Peyer's patch (tissue), 4 donors: ENCODE data around the gene HCFC2. TPM values are rescaled to one million over a fixed set of nuclear protein-coding genes. Genes with fewer than 3 reads are reported as not detected.

Experiments used
- DNase-seq, 3 donors: peaks; one replicate each; pipeline ENCODE4 v3.0.0-alpha.2; 2017 to 2019
- H3K27ac ChIP-seq, 4 donors: fragments of 200-600 bp; sonication (generic); one replicate each; pipeline ENCODE4 v1.5.1; 2016 to 2019
- H3K27me3 ChIP-seq, 2 donors: fragments of 200-600 bp; sonication (generic); one replicate each; pipeline ENCODE4 v1.5.1; 2019
- H3K36me3 ChIP-seq, 3 donors: fragments of 200-600 bp; sonication (generic); one replicate each; pipeline ENCODE4 v1.5.1; 2016 to 2019
- H3K4me1 ChIP-seq, 4 donors: fragments of 200-600 bp; sonication (generic); one replicate each; pipeline ENCODE4 v1.5.1; 2016 to 2019
- H3K4me3 ChIP-seq, 4 donors: fragments of 200-600 bp; sonication (generic); 1 replicate in 3 of 4; 2 replicates in 1 of 4; pipeline ENCODE4 v1.5.1; 2016 to 2019; ENCODE audit warnings: mild to moderate bottlenecking in 1 of 4
- H3K9me3 ChIP-seq, 4 donors: fragments of 200-600 bp; sonication (generic); one replicate each; pipeline ENCODE4 v1.5.1; 2016 to 2019; ENCODE audit warnings: mild to moderate bottlenecking in 1 of 4
- CTCF ChIP-seq, 6 experiments: fragments of 450-650 bp in 4 of 6; fragments of 200-600 bp in 2 of 6; sonication (generic) in 1 of 6; IDR thresholded peaks; one replicate each; pipeline ENCODE4 v1.5.1; 2017 to 2019; ENCODE audit warnings: antibody characterized with exemption in 6 of 6, mild to moderate bottlenecking in 3 of 6, moderate library complexity in 1 of 6
- POLR2A ChIP-seq, 2 donors: fragments of 450-650 bp; IDR thresholded peaks; one replicate each; pipeline ENCODE4 v1.5.1; 2017; ENCODE audit warnings: antibody characterized with exemption in 2 of 2, mild to moderate bottlenecking in 2 of 2, moderate library complexity in 2 of 2
- total RNA-seq, 4 donors: library from RNA; depleted of rRNA; stranded (reverse); fragments of >200 nt; gene quantifications; one replicate each; pipeline ENCODE4 v1.1.0, GENCODE V29; 2016

Gene HCFC2
- total RNA-seq, 4 donors from 2014 or later, result 16.0 to 34.3 (median 20.3) TPM

GRCh38 chr12:104137902-104138796, 73.8 kb downstream of the HCFC2 start, which contains the start of gene NFYB:
Gene NFYB, minus strand, starts transcription at chr12:104138210. Its CDS starts 2,757 bp downstream, at chr12:104135453.
- Histone ChIP-seq H3K27me3 (no peaks in the 10 kb centered on the region), H3K9me3 (no peaks in the 10 kb centered on the region), H3K36me3 (no peaks in the 10 kb centered on the region), H3K4me1 (peaks cover 0 to 15% (median 8%) of the 10 kb centered on the region in 4 donors), H3K4me3 (peak within 1 kb of the TSS; percentile 77 to 89 (median 81)), H3K27ac (peak within 1 kb of the TSS; percentile 86 to 97 (median 88))
- TF ChIP-seq POLR2A (IDR thresholded peaks at IDR 0.05) (peak; percentile 74 to 76), CTCF (IDR thresholded peaks at IDR 0.05) (no peak)
- peak; percentile 91 to 97 (median 96) for DNase-seq

GRCh38 chr12:104138797-104139152, 74.4 kb downstream of the HCFC2 start:
- Histone ChIP-seq H3K27me3 (no peaks in the 10 kb centered on the region), H3K4me3 (peak overlapping the region; percentile 32 to 53 (median 42))

GRCh38 chr12:104142543-104142942, 78.2 kb downstream of the HCFC2 start:
- no peak overlapping the region for H3K4me3 ChIP-seq
- DNase-seq, result no peak
- no peak for TF ChIP-seq CTCF (IDR thresholded peaks at IDR 0.05)
- no peak for TF ChIP-seq POLR2A (IDR thresholded peaks at IDR 0.05)
- H3K9me3 ChIP-seq, result no peaks in the 10 kb centered on the region
- H3K4me1 ChIP-seq, result peaks cover 0 to 4% (median 0%) of the 10 kb centered on the region in 4 donors
- H3K27ac ChIP-seq, result no peak overlapping the region
- H3K27me3 ChIP-seq, result no peaks in the 10 kb centered on the region
- no peaks in the 10 kb centered on the region for H3K36me3 ChIP-seq

More at GRCh38 chr12:104138797-104139152, 74.4 kb downstream of the HCFC2 start:
- Histone ChIP-seq H3K36me3 (no peaks in the 10 kb centered on the region), H3K4me1 (peaks cover 0 to 15% (median 7%) of the 10 kb centered on the region in 4 donors), H3K9me3 (no peaks in the 10 kb centered on the region), H3K27ac (peak overlapping the region in 2 of 4 donors; percentile 74 to 85)
- no peak for DNase-seq
- TF ChIP-seq POLR2A (IDR thresholded peaks at IDR 0.05) (no peak), CTCF (IDR thresholded peaks at IDR 0.05) (no peak)

GRCh38 chr12:104143002-104143401, 78.7 kb downstream of the HCFC2 start:
- TF ChIP-seq POLR2A (IDR thresholded peaks at IDR 0.05), result no peak
- TF ChIP-seq CTCF (IDR thresholded peaks at IDR 0.05), result no peak
- no peaks in the 10 kb centered on the region for H3K9me3 ChIP-seq

GRCh38 chr12:104143918-104144317, 79.6 kb downstream of the HCFC2 start:
- no peak for TF ChIP-seq POLR2A (IDR thresholded peaks at IDR 0.05)
- TF ChIP-seq CTCF (IDR thresholded peaks at IDR 0.05), result no peak
- no peaks in the 10 kb centered on the region for H3K4me1 ChIP-seq
- no peaks in the 10 kb centered on the region for H3K27me3 ChIP-seq
- DNase-seq, result no peak
- no peaks in the 10 kb centered on the region for H3K36me3 ChIP-seq
- H3K27ac ChIP-seq, result no peak overlapping the region
- H3K4me3 ChIP-seq, result no peak overlapping the region
- no peaks in the 10 kb centered on the region for H3K9me3 ChIP-seq

More at GRCh38 chr12:104143002-104143401, 78.7 kb downstream of the HCFC2 start:
- Histone ChIP-seq H3K27ac (no peak overlapping the region), H3K4me3 (no peak overlapping the region), H3K36me3 (no peaks in the 10 kb centered on the region), H3K27me3 (no peaks in the 10 kb centered on the region), H3K4me1 (peaks cover 0 to 4% (median 0%) of the 10 kb centered on the region in 4 donors)
- DNase-seq, result no peak
